Suppressor macrophage treated with lipopolysaccharide for 1 hour (primary cell): Measurements from ENCODE around the gene DNMT1.

Experiments used
- DNase-seq, 3 donors: peaks; one replicate each; pipeline ENCODE4 v3.0.0-alpha.2; 2020 to 2022

The DNMT1 gene

DNA sequence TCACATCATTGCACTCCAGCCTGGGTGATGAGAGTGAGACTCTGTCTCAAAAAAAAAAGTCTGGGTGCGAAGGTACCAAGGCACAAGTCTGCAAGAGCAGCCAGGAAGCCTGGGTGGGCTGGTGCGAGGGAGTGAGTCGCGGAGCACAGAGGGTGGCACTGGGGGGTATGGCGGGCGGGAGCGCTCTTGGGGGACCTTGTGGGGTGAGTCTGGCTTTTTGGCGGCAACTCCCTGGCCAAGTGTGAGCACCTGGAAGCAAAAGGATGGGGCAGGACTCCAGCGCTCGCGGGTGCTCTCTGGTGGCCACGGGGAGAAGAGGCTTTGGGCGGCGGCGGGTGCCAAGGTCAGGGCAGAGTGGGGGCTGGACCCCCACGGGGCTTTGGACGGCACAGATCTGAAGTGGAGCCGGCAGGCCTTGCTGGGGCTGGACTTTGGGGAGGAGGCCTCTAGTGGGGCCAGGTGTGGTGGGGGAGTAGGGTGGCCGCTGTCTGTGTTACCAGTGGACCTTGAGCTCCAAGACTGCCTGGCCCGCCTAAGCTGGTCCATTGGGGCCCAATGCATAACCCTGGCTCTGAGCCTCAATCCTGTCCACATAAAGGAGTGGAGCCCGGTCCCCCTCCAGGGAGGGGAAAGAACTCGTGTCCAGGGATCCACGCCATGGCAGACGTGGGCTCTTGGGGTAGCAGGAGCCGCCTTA is 81.7 kb downstream of the DNMT1 start:
- DNase-seq, result peak; percentile 33 to 56 (median 54)

DNA sequence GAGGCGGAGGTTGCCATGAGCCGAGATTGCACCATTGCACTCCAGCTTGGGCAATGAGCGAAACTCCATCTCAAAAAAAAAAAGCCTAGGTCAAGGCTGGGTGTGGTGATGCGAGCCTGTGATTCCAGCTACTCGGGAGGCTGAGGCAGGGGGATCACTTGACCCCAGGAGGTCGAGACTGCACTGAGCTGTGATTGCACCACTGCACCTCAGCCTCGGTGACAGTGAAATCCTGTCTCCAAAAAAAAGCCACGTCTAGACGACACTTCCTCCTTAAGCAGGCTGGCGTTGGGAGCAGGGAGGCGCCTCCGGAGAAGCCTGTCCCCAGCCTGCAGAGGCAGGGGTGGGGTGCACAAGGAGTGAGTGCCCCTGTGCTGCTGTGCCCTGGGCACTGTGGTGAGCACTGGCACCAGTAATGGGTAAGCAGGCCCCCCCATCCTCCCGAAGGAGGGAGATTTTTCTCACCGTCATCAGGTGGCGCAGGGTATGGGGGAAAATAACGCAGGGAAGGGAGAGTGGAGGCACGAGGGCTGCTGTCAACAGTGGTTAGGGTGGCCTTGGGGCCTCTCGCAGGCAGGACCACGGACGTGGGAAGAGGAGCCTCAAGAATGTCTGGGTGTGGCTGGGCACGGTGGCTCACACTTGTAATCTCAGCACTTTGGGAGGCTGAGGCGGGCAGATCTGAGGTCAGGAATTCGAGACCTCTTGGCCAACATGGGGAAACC is 82.6 kb downstream of the DNMT1 start:
- peak; percentile 73 to 85 (median 77) for DNase-seq

DNA sequence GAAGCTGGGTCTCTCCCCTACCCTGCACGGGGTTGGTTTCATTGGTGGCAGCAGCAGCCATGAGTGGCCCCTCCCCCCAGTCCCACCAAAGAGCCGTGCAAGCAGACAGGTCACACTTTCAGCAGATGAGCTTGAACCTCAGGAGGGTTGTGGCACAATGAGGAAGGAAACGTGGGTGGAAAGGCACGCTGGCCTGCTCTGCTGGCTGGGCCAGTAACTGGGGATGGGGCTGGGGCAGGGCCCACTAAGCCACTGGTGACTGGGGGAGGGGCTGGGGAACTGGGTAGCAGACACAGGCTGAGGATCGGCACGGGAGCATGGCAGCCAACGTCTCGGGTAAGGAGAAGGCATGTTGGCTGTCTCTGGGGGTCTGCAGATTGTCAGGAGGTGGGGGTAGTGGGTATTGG is 83.3 kb downstream of the DNMT1 start, which contains the start of gene P2RY11:
Gene P2RY11 (plus strand): TSS at position 289 of the 407 bp plus-strand sequence. CDS start 29 bp downstream, at position 318.
- peak; percentile 61 to 78 (median 72) for DNase-seq

DNA sequence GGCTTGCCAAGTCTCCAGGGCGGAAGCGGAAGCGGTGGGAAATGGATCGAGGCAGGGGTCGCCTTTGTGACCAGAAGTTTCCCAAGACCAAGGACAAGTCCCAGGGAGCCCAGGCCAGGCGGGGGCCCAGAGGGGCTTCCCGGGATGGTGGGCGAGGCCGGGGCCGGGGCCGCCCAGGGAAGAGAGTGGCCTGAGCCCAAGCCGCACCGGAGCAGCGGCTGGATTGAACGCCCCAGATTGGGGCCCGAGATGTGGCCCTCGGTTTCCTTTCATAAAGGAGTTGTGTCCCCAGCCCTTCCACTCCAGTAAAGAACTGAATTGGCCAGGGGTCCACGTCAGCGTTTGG is 83.8 kb downstream of the DNMT1 start:
- no peak for DNase-seq

DNA sequence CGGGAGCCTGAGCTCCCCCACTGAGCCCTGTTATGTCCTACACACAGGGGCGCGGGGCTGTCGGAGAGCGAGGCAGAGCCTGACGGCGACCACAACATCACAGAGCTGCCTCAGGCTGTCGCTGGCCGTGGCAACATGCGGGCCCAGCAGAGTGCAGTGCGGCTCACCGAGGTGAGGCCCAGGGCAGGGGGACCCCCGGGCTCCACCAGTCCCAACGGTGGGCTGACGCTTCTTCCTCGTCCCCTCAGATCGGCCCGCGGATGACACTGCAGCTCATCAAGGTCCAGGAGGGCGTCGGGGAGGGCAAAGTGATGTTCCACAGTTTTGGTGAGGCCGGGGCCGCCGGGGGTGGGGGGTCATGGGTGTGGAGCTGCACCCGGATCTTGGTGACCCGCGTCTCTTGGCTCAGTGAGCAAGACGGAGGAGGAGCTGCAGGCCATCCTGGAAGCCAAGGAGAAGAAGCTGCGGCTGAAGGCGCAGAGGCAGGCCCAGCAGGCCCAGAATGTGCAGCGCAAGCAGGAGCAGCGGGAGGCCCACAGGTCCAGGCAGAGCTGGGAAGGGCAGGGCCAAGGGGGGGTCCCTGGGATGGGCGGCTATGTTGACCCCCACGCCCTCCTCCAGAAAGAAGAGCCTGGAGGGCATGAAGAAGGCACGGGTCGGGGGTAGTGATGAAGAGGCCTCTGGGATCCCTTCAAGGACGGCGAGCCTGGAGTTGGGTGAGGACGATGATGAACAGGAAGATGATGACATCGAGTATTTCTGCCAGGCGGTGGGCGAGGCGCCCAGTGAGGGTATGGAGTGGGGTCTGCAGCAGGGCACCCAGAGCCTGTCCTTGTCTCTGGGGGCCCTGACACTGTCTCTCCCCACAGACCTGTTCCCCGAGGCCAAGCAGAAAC is 84.4 kb downstream of the DNMT1 start:
- DNase-seq, result no peak

DNA sequence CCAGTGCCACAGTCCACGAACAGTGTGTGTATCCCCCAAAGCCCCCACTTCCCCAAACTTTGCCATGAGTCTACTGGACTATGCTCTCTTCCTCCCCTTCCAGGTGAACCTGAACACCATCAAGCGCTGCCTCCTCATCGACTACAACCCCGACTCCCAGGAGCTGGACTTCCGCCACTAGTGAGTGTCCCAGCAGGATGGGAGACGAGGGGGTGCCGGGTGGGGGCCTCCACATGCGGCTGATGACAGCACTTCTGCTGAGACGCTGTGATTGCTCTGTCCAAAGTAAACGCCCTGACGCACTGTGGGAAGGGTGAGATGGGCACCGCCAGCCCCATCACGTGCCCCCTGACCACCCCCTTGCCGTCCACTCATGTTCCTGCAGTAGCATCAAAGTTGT is 85.2 kb downstream of the DNMT1 start:
- no peak for DNase-seq

DNA sequence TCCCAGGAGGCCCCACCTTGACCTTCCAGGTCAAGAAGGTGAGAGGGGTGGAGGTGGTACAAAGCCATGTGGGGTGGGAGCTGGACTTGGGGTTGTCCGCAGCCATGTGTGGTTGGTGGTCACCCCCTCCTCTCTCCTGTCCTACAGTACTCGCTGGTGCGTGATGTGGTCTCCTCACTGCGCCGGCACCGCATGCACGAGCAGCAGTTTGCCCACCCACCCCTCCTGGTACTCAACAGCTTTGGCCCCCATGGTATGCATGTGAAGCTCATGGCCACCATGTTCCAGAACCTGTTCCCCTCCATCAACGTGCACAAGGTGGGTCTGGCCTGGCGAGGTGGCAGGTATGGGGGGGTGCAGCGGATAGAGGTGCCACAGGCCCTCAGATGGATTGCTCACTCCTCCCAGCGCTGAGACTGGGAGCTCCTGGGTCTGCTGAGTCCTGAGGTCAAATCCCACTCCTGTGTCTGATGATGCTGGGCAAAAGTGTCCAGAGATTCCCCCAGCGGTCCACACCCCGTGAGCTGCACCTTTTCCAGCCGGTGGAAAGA is 86.9 kb downstream of the DNMT1 start:
- DNase-seq, result no peak

DNA sequence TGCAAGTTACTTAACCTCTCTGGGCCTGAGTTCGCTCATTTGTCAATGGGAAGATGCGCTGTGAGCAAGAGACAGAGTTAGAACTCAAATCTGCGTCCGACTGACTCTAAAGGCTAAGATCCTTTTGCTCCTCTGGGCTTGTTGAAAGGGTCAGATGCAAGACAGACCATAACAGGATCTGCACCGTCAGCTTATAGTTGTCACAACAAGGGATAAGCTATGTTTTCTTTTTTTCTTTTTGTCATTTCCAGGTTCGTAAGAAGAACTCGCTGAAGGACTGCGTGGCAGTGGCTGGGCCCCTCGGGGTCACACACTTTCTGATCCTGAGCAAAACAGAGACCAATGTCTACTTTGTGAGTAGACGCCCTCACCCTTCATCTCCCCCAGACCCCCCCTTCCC is 87.5 kb downstream of the DNMT1 start:
- no peak for DNase-seq

DNA sequence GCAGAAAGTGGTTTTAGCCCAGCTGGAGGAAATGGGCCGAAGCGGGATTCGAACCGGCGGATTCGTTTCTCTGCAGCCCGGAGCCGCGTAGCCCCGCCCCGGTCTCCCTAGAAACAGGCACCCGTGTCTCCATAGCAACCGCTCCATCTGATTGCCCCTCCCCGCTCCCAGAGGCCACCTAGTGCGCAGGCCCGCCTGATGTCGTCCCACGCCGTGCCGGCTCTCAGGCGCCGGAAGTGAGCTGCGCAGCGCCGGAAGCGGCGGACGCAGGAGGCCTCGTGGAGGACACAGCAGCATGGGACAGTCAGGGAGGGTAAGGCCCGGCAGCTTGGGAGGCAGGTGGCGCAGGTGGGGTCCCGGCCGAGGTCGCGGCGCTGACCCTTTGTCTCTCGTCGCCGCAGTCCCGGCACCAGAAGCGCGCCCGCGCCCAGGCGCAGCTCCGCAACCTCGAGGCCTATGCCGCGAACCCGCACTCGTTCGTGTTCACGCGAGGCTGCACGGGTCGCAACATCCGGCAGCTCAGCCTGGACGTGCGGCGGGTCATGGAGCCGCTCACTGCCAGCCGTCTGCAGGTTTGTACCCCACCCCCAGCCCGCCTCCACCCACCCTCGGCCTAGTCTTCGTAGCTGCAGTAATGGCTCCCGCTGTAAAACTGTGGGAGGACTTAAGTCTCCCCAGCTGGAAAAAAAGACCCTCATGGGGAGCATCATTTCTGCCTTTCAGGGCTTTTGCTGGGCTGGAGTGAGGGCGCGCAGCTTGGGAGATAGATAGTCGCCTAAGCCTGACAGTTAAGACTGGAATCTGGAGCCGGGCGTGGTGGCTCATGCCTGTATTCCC is 88.4 kb downstream of the DNMT1 start, which contains the start of gene PPAN:
Gene PPAN (plus strand): TSS at position 263 of the 837 bp plus-strand sequence. CDS start 33 bp downstream, at position 296.
- DNase-seq, result peak; percentile 98 to 99 (median 99)

DNA sequence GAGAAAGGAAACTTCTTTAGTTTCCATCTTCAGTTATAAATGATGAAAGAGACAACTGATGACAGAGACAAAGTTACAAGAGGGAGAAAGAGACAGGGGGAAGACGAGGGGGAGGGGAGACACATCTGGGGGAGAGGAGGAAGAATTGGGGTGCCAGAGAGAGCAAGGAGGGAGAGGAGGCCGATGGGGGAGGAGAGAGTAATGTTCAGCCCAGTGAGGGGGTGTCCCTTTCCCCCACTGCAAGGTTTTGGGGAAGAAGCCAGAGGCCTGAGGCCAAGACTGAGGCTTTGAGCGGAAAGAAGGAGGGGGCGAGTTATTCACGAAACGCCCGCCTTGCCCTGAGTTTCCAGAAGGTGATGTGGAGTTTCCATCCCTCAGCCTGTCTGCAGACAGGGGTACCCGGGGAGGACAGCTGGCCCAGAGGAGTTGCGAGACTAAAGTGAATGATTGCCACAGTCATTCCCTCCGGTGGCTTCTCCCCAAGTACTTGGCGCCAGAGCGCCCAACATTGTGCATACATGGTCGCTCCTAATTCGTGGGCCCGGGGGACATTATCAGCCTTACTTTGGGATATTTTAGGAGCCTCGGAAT is 89.1 kb downstream of the DNMT1 start:
- DNase-seq, result peak; percentile 79 to 91 (median 84)

DNA sequence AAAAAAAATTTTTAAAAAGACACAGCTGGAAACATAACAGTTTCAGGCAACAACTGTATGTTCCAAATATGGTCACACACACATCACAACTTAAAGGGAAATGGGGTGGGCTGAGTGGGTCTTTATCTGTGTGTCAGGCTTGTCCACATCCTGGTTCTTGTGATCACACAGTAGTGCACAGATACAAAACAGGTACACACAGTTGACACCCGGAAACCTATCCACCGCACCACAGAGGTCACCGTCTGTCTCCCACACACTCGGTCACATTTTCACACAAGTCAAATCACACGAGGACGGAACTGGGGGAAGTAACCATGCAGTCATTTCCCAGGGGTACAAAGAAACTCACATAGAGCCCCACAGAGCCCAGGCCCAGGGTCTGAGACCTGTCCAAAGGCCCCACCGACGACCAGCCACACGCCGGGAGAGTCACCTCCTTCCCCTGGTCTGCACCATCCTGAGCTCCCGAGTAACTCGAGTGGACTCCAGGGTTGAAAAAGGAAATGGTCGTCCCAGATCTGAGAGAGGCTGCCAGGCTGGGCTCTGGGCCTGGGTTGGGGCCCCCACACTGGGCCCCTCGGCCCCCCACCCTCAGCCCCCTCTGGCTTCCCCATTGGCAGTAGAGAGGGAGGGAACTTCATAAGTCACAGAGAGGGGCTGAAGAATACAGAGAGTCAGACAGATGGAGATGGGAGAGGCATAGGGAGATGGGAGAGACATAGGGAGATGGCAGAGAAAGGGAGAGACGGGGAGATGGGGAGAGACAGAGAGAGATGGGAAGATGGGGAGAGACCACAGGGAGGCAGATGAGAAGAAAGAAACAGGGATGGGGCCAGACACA is 89.9 kb downstream of the DNMT1 start:
- DNase-seq, result peak; percentile 56 to 60 (median 59)

DNA sequence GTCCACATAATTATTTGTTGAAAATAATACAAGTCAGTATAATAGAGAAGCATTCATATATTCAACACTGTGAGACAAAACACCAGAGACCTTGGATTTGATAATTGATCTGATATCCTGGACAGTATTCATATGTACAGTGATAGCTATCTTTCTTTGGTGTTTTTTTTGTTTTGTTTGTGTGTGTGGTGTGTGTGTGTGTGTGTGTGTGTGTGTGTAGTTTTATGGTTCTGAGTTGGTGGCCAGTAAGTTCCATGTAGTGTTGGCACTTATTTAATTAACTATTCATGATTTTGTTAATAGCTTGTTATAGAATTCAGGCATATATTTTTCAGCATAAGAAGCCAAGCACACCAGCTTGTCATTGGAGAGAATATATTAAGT is 90.6 kb downstream of the DNMT1 start:
- no peak for DNase-seq

DNA sequence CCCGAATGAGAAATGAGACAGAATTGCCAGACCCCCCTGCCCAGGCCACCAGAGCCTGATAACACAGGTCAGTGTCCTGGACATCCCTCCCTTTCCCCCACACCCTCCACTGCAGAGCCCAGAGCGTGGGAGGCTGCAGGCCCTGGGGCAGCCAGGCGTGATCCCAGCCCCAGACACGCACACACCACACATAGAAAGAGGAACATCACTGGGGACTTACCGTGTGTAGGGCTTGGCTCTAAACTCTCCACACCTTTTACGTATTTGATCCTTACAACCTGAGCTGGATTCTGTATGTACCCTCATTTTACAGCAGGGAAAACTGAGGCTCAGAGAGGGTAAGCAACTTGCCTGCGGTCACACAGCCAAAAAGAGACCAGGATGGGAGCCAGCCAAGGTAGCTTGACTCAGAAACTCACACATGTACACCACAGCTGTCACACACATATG is 91.9 kb downstream of the DNMT1 start:
- DNase-seq, result peak; percentile 62 to 67 (median 63)

DNA sequence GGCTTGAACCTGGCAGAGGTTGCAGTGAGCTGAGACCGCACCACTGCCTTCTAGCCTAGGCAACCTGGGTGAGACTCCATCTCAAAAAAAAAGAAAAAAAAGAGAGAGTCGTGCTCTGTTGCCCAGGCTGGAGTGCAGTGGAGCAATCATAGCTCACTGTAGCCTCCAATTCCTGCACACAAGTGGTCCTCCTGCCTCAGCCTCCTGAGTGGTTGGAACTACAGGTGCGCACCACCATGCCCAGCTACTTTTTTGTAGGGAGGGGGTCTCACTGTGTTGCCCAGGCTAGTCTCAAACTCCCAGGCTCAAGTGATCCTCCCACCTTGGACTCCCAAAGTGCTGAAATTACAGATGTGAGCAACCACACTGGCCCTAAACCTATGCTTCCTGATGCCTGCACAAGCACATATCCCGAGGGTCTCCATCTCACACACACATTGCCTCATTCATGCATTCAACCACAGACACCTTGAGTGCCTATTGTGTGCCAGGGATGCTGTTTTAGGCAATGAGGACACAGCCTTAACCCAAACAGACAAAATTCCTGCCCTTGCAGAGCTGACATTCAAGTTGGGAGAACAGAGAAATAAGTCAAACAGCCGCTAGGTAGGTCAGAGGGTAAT is 94.5 kb downstream of the DNMT1 start:
- no peak for DNase-seq

DNA sequence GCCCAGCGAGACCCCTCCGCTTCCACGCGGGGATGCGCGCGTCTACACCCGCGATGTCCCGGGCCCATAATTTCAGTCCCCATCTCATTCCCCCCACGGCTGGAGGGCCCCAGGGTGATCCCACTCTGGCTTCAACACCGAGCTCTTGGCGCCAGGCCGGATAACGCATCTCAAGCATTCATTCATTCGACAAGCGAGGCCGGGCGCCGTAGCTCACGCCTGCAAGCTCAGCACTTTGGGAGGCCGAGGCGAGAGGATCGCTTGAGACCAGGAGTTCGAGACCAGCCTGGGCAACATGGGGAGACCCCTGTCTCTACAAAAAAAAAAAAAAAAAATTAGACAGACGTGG is 98.2 kb downstream of the DNMT1 start:
- no peak for DNase-seq

DNA sequence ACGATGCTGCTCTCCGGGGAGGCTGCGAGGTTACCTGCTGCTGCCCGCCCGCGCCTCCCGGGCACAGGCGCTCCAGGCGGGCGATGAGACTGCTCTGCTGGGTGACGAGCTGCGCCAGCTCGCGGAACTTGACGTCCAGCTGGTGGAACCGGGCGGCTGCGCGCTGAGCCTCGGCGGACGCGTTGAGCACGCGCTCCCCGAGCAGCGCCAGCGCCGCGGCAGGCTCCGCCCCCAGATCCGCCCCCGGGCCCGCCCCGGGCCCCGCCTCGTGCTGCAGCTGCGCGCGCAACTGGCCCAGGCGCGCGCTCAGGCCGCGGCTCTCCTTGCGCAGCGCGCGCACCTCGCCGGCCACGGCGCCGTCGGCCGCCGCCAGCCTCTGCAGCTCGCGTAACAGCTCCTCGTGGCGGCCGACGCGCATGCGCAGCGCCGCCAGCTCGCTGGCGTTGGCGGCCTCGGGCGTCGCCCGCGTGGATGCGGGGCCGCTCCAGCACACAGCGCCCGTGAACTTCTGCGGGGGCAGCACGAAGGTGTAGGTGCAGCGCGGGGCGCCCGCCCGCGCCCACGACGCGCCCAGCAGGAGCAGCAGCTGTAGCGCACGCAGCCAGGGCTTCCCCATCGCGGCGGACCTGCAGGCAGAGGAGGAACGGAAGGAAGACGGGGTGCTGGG is 98.7 kb downstream of the DNMT1 start:
- peak; percentile 95 to 99 (median 98) for DNase-seq

DNA sequence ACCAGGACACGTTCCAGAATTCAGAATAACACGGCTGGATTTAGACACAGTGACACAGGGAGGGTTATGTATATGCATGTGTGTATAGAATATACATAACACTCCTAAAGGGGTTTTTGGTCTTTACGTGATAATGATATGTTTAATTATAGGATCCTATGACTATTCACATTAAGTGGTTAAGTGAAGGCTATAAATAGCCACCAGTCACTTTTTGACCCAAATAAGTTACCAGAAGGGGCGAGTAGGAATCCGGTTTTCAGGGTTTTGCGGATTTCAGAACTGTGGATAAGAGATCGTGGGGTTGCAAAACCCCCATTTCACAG is 99.2 kb downstream of the DNMT1 start:
- DNase-seq, result no peak

DNA sequence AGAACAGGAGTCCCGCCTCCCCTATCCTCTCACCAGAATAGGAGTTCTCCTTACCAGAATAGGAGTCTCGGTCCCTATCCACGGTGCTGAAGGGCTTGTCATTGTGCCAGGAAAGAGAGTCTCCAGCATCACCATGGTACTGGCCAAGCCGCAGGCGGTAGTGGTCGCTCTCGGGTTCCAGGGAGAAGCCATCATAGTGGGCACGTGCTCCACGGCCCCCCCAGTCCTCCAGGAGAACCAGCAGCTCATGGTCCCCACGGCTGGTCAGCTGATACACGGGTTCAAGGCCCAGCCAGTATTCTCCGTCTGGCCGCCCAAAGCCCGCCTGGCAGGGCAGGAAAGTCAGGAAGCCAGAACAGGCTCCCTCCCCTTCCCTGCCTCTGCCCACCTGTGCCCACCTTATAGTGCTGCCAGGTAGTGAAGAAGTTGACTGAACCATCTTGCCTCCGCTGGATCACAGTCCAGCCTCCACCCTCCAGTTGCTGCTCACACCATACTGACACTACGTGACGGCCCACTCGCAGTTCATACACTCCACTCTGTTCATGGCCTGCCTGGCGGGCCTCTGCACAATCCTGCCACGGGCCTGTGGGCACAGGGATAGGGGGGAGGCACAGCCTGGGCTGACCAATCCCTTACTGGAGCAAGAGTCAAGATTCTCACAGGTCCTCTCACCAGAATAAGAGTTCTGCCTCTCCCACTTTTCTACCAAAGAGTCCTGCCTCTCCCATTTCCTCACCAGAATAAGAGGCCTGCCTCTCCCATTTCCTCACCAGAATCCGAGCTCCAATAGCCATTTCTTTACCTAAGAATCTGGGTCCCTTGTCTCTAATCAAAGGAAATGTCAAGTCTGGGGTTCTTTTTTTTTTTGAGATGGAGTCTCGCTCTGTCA is 101.2 kb downstream of the DNMT1 start:
- no peak for DNase-seq
